ENCODE data around the gene AHDC1.
A peak's percentile ranks its signal among the peaks of the same experiment; 100 is the strongest.
"Not testable (repeated sequence)": the region's sequence is repeated elsewhere in the genome, so short reads cannot be mapped to it uniquely, and the experiment has no call there.

AHDC1 gene

GRCh38 chr1:27517907-27518718 is 85.8 kb downstream of the AHDC1 start:
- no peak for DNase-seq (ENCODE audit: low read depth)

- DNase-seq (ENCODE audit: low read depth): no peak
Measured at GRCh38 chr1:27517301-27517700, 86.6 kb downstream of the AHDC1 start.

GRCh38 chr1:27515626-27516025 is 88.3 kb downstream of the AHDC1 start:
- no peak for DNase-seq (ENCODE audit: low read depth)

GRCh38 chr1:27513958-27514357 is 90.0 kb downstream of the AHDC1 start:
- no peak for DNase-seq (ENCODE audit: low read depth)

- DNase-seq (ENCODE audit: low read depth): no peak
Measured at GRCh38 chr1:27513528-27513927, 90.4 kb downstream of the AHDC1 start.

- DNase-seq (ENCODE audit: low read depth): no peak
Measured at GRCh38 chr1:27509127-27510080, 94.5 kb downstream of the AHDC1 start.

- DNase-seq (ENCODE audit: low read depth): no peak
Measured at GRCh38 chr1:27507960-27508665, 95.8 kb downstream of the AHDC1 start.

- DNase-seq (ENCODE audit: low read depth): no peak
Measured at GRCh38 chr1:27506703-27507102, 97.2 kb downstream of the AHDC1 start.

- DNase-seq (ENCODE audit: low read depth): no peak
Measured at GRCh38 chr1:27505420-27505680, 98.6 kb downstream of the AHDC1 start.

- peak; percentile 77 for DNase-seq (ENCODE audit: low read depth)
Measured at GRCh38 chr1:27504588-27505419, 99.1 kb downstream of the AHDC1 start.

GRCh38 chr1:27503844-27504587 is 99.9 kb downstream of the AHDC1 start:
- no peak for DNase-seq (ENCODE audit: low read depth)

- no peak for DNase-seq (ENCODE audit: low read depth)
Measured at GRCh38 chr1:27503033-27503432, 100.9 kb downstream of the AHDC1 start.

GRCh38 chr1:27501159-27501558 is 102.8 kb downstream of the AHDC1 start:
- not testable (repeated sequence) for DNase-seq (ENCODE audit: low read depth)

GRCh38 chr1:27499142-27499541 is 104.8 kb downstream of the AHDC1 start:
- no peak for DNase-seq (ENCODE audit: low read depth)

GRCh38 chr1:27496604-27497155 is 107.3 kb downstream of the AHDC1 start:
- DNase-seq (ENCODE audit: low read depth): peak; percentile 35

- DNase-seq (ENCODE audit: low read depth): no peak
Measured at GRCh38 chr1:27492796-27493195, 111.1 kb downstream of the AHDC1 start.

GRCh38 chr1:27491748-27492700 is 111.9 kb downstream of the AHDC1 start:
- DNase-seq (ENCODE audit: low read depth): peak; percentile 50

GRCh38 chr1:27489973-27490741 is 113.8 kb downstream of the AHDC1 start, which contains the start of gene WASF2:
TSS of gene WASF2 (minus strand) at chr1:27490167. CDS start at chr1:27428890, 61,277 bp downstream.
- peak; percentile 95 for DNase-seq (ENCODE audit: low read depth)
